HepG2 (cell line): ENCODE results near the gene EGR2. TPM values are rescaled to one million over a fixed set of nuclear protein-coding genes. Genes with fewer than 3 reads are reported as not detected.

Experiments used
- ATM ChIP-seq: fragments of 450-650 bp; IDR thresholded peaks from 2 replicates; pipeline ENCODE4 v1.7.1; 2017; ENCODE audit warnings: mild to moderate bottlenecking, borderline replicate concordance
- ERF ChIP-seq: IDR thresholded peaks from 2 replicates; pipeline ENCODE4 v1.6.1; 2018; ENCODE audit warnings: missing biosample characterization, missing genetic modification reagents
- GABPA ChIP-seq, 2 experiments: IDR thresholded peaks; 2 replicates each; pipeline ENCODE4 v1.6.1; 2011 to 2016; ENCODE audit warnings: low read depth in 2 of 2, low read length in 1 of 2, missing biosample characterization in 1 of 2, missing genetic modification characterization in 1 of 2
- HOXA3 ChIP-seq: sonication (generic); formaldehyde crosslinking; IDR thresholded peaks from 2 replicates; pipeline ENCODE4 v1.5.0; 2020; ENCODE audit warnings: missing genetic modification reagents
- IKZF1 ChIP-seq: fragments of 450-650 bp; IDR thresholded peaks from 2 replicates; pipeline ENCODE4 v1.7.1; 2016
- ISL2 ChIP-seq: sonication (generic); formaldehyde crosslinking; IDR thresholded peaks from 2 replicates; pipeline ENCODE4 v1.5.0; 2020; ENCODE audit warnings: missing genetic modification reagents
- SIN3A ChIP-seq: IDR thresholded peaks from 2 replicates; pipeline ENCODE4 v1.6.1; 2011; ENCODE audit warnings: low read depth, mild to moderate bottlenecking, control low read depth, low read length, borderline replicate concordance
- SMAD1 ChIP-seq: sonication (generic); formaldehyde crosslinking; IDR thresholded peaks from 2 replicates; pipeline ENCODE4 v1.4.0; 2020; ENCODE audit warnings: missing genetic modification reagents, low read depth, mild to moderate bottlenecking, borderline replicate concordance
- SPEN ChIP-seq: sonication (generic); formaldehyde crosslinking; IDR thresholded peaks from 2 replicates; pipeline ENCODE4 v1.5.1; 2020; ENCODE audit warnings: low read depth, mild to moderate bottlenecking, missing genetic modification reagents
- TAF15 ChIP-seq: fragments of 200-400 bp; formaldehyde crosslinking; IDR thresholded peaks from one replicate; pipeline ENCODE4 v1.6.1; 2018; ENCODE audit warnings: mild to moderate bottlenecking, low read depth, low read length; ENCODE audit not compliant: poor library complexity, severe bottlenecking
- ZNF616 ChIP-seq: sonication (generic); formaldehyde crosslinking; IDR thresholded peaks from 2 replicates; pipeline ENCODE4 v1.5.0; 2020; ENCODE audit warnings: low read depth, mild to moderate bottlenecking, missing genetic modification reagents
- ZNF788 ChIP-seq: sonication (generic); formaldehyde crosslinking; IDR thresholded peaks from 2 replicates; pipeline ENCODE4 v1.5.0; 2020; ENCODE audit warnings: mild to moderate bottlenecking, missing genetic modification reagents, borderline replicate concordance
- polyA plus RNA-seq, 8 experiments: library from polyadenylated mRNA; depleted of rRNA in 3 of 8; stranded (reverse) in 7 of 8; unstranded in 1 of 8; fragments of >200 nt; fragmentation: Illumina TruSeq in 4 of 8; extraction: Trizol in 4 of 8; gene quantifications; 2 replicates each; pipeline versions ENCODE4 v1.2.1 to v1.2.3, GENCODE V29; 2011 to 2016; ENCODE audit warnings: low read depth in 4 of 8, missing spikeins in 1 of 8, mixed read lengths in 1 of 8; ENCODE audit not compliant: insufficient read depth in 1 of 8
- total RNA-seq, 5 experiments: library from RNA; depleted of rRNA; stranded (reverse); fragments of >200 nt; fragmentation: Illumina TruSeq; extraction: Trizol; gene quantifications; 2 replicates each; pipeline ENCODE4 v1.2.3, GENCODE V29; 2016; ENCODE audit warnings: low read depth in 1 of 5
- TF ChIP-seq, protein P1 (sequence below): sonication (generic); formaldehyde crosslinking; IDR thresholded peaks from 2 replicates; pipeline ENCODE4 v1.5.0; 2020; ENCODE audit warnings: mild to moderate bottlenecking, missing genetic modification reagents, borderline replicate concordance
- TF ChIP-seq, protein P2 (sequence below): sonication (generic); formaldehyde crosslinking; IDR thresholded peaks from 2 replicates; pipeline ENCODE4 v1.4.0; 2020; ENCODE audit warnings: missing genetic modification reagents
- TF ChIP-seq, protein P3 (sequence below): sonication (generic); formaldehyde crosslinking; IDR thresholded peaks from 2 replicates; pipeline ENCODE4 v1.8.0; 2022; ENCODE audit warnings: mild to moderate bottlenecking, missing genetic modification reagents, moderate library complexity

Gene EGR2
- total and polyA plus RNA-seq, 2 of the 13 experiments (the other 11 are each of a cell fraction or from before 2014, with no cell fraction given), result 0.11 to 0.15 TPM

DNA sequence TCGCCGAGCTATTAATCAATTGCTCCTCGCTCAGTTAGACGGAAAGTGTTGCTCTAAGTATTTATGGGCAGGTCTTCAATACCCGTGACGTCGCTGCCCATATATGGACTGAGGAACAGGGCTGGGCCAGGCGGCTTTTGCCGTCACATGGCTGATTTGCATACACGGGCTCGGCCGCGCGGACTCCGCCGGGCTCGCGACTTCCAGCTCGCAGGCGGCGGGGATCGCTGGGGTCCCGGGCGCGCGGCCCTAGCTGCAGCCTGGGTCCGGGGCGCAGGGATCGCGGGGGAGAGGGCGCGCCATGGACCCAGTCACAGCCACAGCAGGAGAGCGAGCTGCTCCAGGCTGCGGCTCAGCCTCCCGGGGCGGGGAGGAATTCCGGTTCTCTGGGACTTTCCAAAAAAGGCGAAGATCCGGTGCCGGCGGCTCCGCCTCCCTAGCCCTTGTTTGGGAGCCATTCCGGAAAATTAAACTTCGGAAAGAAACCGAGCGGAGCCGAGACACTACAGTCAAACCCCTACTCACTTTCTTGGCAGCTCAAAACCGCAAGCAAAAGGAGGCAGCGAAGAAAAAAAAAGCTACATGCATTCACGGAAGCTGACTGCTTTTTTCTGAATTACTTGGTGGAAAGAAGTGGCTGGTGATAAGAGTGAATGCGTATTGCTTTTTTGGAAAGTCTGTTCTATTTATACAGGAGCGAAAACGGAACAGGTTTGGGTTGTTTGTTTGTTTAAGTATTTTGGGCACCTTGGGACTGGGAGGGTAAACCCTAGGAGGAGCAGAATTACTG lies at the start of gene EGR2 (continued):
- TF ChIP-seq, protein P1, sequence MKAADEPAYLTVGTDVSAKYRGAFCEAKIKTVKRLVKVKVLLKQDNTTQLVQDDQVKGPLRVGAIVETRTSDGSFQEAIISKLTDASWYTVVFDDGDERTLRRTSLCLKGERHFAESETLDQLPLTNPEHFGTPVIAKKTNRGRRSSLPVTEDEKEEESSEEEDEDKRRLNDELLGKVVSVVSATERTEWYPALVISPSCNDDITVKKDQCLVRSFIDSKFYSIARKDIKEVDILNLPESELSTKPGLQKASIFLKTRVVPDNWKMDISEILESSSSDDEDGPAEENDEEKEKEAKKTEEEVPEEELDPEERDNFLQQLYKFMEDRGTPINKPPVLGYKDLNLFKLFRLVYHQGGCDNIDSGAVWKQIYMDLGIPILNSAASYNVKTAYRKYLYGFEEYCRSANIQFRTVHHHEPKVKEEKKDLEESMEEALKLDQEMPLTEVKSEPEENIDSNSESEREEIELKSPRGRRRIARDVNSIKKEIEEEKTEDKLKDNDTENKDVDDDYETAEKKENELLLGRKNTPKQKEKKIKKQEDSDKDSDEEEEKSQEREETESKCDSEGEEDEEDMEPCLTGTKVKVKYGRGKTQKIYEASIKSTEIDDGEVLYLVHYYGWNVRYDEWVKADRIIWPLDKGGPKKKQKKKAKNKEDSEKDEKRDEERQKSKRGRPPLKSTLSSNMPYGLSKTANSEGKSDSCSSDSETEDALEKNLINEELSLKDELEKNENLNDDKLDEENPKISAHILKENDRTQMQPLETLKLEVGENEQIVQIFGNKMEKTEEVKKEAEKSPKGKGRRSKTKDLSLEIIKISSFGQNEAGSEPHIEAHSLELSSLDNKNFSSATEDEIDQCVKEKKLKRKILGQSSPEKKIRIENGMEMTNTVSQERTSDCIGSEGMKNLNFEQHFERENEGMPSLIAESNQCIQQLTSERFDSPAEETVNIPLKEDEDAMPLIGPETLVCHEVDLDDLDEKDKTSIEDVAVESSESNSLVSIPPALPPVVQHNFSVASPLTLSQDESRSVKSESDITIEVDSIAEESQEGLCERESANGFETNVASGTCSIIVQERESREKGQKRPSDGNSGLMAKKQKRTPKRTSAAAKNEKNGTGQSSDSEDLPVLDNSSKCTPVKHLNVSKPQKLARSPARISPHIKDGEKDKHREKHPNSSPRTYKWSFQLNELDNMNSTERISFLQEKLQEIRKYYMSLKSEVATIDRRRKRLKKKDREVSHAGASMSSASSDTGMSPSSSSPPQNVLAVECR (CRISPR knock-in tag), result no peak; the same call in 1 of the 2 replicates
- TF ChIP-seq, protein P2, sequence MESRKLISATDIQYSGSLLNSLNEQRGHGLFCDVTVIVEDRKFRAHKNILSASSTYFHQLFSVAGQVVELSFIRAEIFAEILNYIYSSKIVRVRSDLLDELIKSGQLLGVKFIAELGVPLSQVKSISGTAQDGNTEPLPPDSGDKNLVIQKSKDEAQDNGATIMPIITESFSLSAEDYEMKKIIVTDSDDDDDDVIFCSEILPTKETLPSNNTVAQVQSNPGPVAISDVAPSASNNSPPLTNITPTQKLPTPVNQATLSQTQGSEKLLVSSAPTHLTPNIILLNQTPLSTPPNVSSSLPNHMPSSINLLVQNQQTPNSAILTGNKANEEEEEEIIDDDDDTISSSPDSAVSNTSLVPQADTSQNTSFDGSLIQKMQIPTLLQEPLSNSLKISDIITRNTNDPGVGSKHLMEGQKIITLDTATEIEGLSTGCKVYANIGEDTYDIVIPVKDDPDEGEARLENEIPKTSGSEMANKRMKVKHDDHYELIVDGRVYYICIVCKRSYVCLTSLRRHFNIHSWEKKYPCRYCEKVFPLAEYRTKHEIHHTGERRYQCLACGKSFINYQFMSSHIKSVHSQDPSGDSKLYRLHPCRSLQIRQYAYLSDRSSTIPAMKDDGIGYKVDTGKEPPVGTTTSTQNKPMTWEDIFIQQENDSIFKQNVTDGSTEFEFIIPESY, result no peak
- TF ChIP-seq TAF15, result no peak
- peak; percentile 35; the same call in 1 of the 2 replicates for TF ChIP-seq SPEN (CRISPR knock-in tag)
- 0 out of 2 replicates have a peak, but pooled peaks have one; percentile 52 for TF ChIP-seq HOXA3 (CRISPR knock-in tag)
- TF ChIP-seq GABPA (IDR thresholded peaks at IDR 0.05; ENCODE audit: low read depth, low read length), result no peak
- peak; percentile 39; the same call in 1 of the 2 replicates for TF ChIP-seq GABPA (CRISPR knock-in tag; IDR thresholded peaks at IDR 0.05; ENCODE audit: low read depth)
- no peak for TF ChIP-seq ERF (CRISPR knock-in tag)
- TF ChIP-seq ATM, result no peak
- no peak for TF ChIP-seq SMAD1 (CRISPR knock-in tag)
- no peak for TF ChIP-seq IKZF1
- no peak for TF ChIP-seq ZNF616 (CRISPR knock-in tag)
- TF ChIP-seq ZNF788, result no peak
- no peak for TF ChIP-seq ISL2 (CRISPR knock-in tag)
- peak; percentile 50; the same call in 1 of the 2 replicates for TF ChIP-seq SIN3A
- TF ChIP-seq, protein P3, sequence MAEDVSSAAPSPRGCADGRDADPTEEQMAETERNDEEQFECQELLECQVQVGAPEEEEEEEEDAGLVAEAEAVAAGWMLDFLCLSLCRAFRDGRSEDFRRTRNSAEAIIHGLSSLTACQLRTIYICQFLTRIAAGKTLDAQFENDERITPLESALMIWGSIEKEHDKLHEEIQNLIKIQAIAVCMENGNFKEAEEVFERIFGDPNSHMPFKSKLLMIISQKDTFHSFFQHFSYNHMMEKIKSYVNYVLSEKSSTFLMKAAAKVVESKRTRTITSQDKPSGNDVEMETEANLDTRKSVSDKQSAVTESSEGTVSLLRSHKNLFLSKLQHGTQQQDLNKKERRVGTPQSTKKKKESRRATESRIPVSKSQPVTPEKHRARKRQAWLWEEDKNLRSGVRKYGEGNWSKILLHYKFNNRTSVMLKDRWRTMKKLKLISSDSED, result no peak
